BLaER1 treated with 17β-estradiol and CSF1 and Interleukin-3, amounts not matched to agents 10 nM and 100 nM (cell line): ENCODE measurements around the gene MTMR12.

Source experiments
- H3K27ac ChIP-seq, 11 experiments: shearing (Covaris generic); formaldehyde crosslinking; 2 replicates each; pipeline ENCODE4 v1.8.1; 2022
- H3K27me3 ChIP-seq, 11 experiments: shearing (Covaris generic); formaldehyde crosslinking; 2 replicates each; pipeline ENCODE4 v1.8.1; 2022
- H3K36me3 ChIP-seq, 11 experiments: shearing (Covaris generic); formaldehyde crosslinking; 2 replicates each; pipeline ENCODE4 v1.8.1; 2022
- H3K4me1 ChIP-seq, 10 experiments: shearing (Covaris generic); formaldehyde crosslinking; 2 replicates each; pipeline ENCODE4 v1.8.1; 2022
- H3K4me2 ChIP-seq, 11 experiments: shearing (Covaris generic); formaldehyde crosslinking; 2 replicates each; pipeline ENCODE4 v1.8.1; 2022
- H3K4me3 ChIP-seq, 10 experiments: shearing (Covaris generic); formaldehyde crosslinking; 2 replicates each; pipeline ENCODE4 v1.8.1; 2022
- H3K9ac ChIP-seq, 11 experiments: shearing (Covaris generic); formaldehyde crosslinking; 2 replicates each; pipeline ENCODE4 v1.8.1; 2022
- H3K9me3 ChIP-seq, 11 experiments: shearing (Covaris generic); formaldehyde crosslinking; replicated peaks in 1 of 11; 2 replicates each; pipeline ENCODE4 v1.8.1; 2022
- H4K20me1 ChIP-seq, 11 experiments: shearing (Covaris generic); formaldehyde crosslinking; 2 replicates each; pipeline ENCODE4 v1.8.1; 2022
- Cebpa-rat ChIP-seq, 11 experiments: shearing (Covaris generic); IDR thresholded peaks; 2 replicates each; pipeline ENCODE4 v1.8.1; 2022

The MTMR12 gene

GRCh38 chr5:32251871-32252458, 60.8 kb downstream of the MTMR12 start:
- Histone ChIP-seq H3K4me1 (peaks cover 33 to 65% (median 47%) of the 10 kb centered on the region in 10 experiments), H3K9me3 (peaks cover 0 to 18% (median 11%) of the 10 kb centered on the region in 11 experiments; a peak in 17 of 22 replicates), H3K27ac (peak overlapping the region; percentile 64 to 78 (median 73); a peak in 21 of 22 replicates), H3K36me3 (peaks cover 68 to 77% (median 71%) of the 10 kb centered on the region in 11 experiments), H4K20me1 (no peaks in the 10 kb centered on the region), H3K4me3 (peak overlapping the region in 7 of 10 experiments; percentile 1 to 31 (median 29); a peak in 7 of 20 replicates), H3K4me2 (peak overlapping the region; percentile 78 to 92 (median 86)), H3K9ac (peak overlapping the region; percentile 44 to 69 (median 63); a peak in 19 of 22 replicates), H3K27me3 (no peaks in the 10 kb centered on the region)
- TF ChIP-seq Cebpa-rat (IDR thresholded peaks at IDR 0.05): no peak

- peaks cover 69 to 77% (median 71%) of the 10 kb centered on the region in 11 experiments for H3K36me3 ChIP-seq
- peak overlapping the region in 3 of 11 experiments; percentile 73 to 78 (median 75); a peak in 2 of 22 replicates for H3K27ac ChIP-seq
- peak overlapping the region in 3 of 11 experiments; percentile 68 to 69 (median 68); a peak in 3 of 22 replicates for H3K9ac ChIP-seq
- H4K20me1 ChIP-seq: no peaks in the 10 kb centered on the region
- no peak overlapping the region for H3K4me3 ChIP-seq
- no peak for TF ChIP-seq Cebpa-rat (IDR thresholded peaks at IDR 0.05)
- H3K27me3 ChIP-seq: no peaks in the 10 kb centered on the region
- peaks cover 33 to 59% (median 47%) of the 10 kb centered on the region in 10 experiments for H3K4me1 ChIP-seq
- peak overlapping the region in 7 of 11 experiments; percentile 78 to 92 (median 86); a peak in 13 of 22 replicates for H3K4me2 ChIP-seq
- H3K9me3 ChIP-seq: peaks cover 8 to 31% (median 25%) of the 10 kb centered on the region in 11 experiments; a peak in 21 of 22 replicates
Measured at GRCh38 chr5:32249668-32250067, 63.1 kb downstream of the MTMR12 start.

- Histone ChIP-seq H3K27ac (no peak overlapping the region), H3K4me1 (peaks cover 21 to 64% (median 55%) of the 10 kb centered on the region in 10 experiments), H3K9me3 (peaks cover 8 to 31% (median 25%) of the 10 kb centered on the region in 11 experiments; a peak in 21 of 22 replicates), H3K4me2 (no peak overlapping the region), H3K4me3 (no peak overlapping the region), H3K27me3 (no peaks in the 10 kb centered on the region), H3K36me3 (peaks cover 72 to 95% (median 86%) of the 10 kb centered on the region in 11 experiments), H4K20me1 (no peaks in the 10 kb centered on the region), H3K9ac (no peak overlapping the region)
- TF ChIP-seq Cebpa-rat (IDR thresholded peaks at IDR 0.05): no peak
Measured at GRCh38 chr5:32245742-32246141, 67.0 kb downstream of the MTMR12 start.

- peaks cover 76 to 100% (median 88%) of the 10 kb centered on the region in 11 experiments for H3K36me3 ChIP-seq
- H4K20me1 ChIP-seq: no peaks in the 10 kb centered on the region
- no peak for TF ChIP-seq Cebpa-rat (IDR thresholded peaks at IDR 0.05)
- H3K27me3 ChIP-seq: no peaks in the 10 kb centered on the region
- no peak overlapping the region for H3K27ac ChIP-seq
- peaks cover 20 to 53% (median 43%) of the 10 kb centered on the region in 10 experiments for H3K4me1 ChIP-seq
- H3K9me3 ChIP-seq: peaks cover 8 to 31% (median 25%) of the 10 kb centered on the region in 11 experiments; a peak in 21 of 22 replicates
- H3K9ac ChIP-seq: no peak overlapping the region
- no peak overlapping the region for H3K4me3 ChIP-seq
- H3K4me2 ChIP-seq: peak overlapping the region in 6 of 11 experiments; percentile 28 to 70 (median 62); a peak in 9 of 22 replicates
Measured at GRCh38 chr5:32244017-32244416, 68.7 kb downstream of the MTMR12 start.

GRCh38 chr5:32241034-32241783, 71.5 kb downstream of the MTMR12 start:
- Histone ChIP-seq H3K4me1 (peaks cover 23 to 47% (median 37%) of the 10 kb centered on the region in 10 experiments), H3K27me3 (no peaks in the 10 kb centered on the region), H3K4me2 (peak overlapping the region; percentile 11 to 74 (median 62); a peak in 21 of 22 replicates), H3K9me3 (peaks cover 5 to 11% (median 6%) of the 10 kb centered on the region in 11 experiments; a peak in 18 of 22 replicates), H3K27ac (peak overlapping the region in 3 of 11 experiments; percentile 19 to 36 (median 26); a peak in 4 of 22 replicates), H3K36me3 (peaks cover 71 to 100% (median 88%) of the 10 kb centered on the region in 11 experiments), H3K4me3 (no peak overlapping the region), H4K20me1 (no peaks in the 10 kb centered on the region), H3K9ac (no peak overlapping the region)
- no peak for TF ChIP-seq Cebpa-rat (IDR thresholded peaks at IDR 0.05)

- no peaks in the 10 kb centered on the region for H3K27me3 ChIP-seq
- H3K4me1 ChIP-seq: peaks cover 36 to 51% (median 38%) of the 10 kb centered on the region in 10 experiments
- H3K4me3 ChIP-seq: no peak overlapping the region
- H3K36me3 ChIP-seq: peaks cover 71 to 100% (median 88%) of the 10 kb centered on the region in 11 experiments
- H3K27ac ChIP-seq: no peak overlapping the region
- no peaks in the 10 kb centered on the region for H4K20me1 ChIP-seq
- no peak overlapping the region for H3K9ac ChIP-seq
- peak overlapping the region in 5 of 11 experiments; percentile 4 to 52 (median 27); a peak in 9 of 22 replicates for H3K4me2 ChIP-seq
- TF ChIP-seq Cebpa-rat (IDR thresholded peaks at IDR 0.05): no peak
- no peaks in the 10 kb centered on the region for H3K9me3 ChIP-seq
Measured at GRCh38 chr5:32239385-32239784, 73.4 kb downstream of the MTMR12 start.

- no peak overlapping the region for H3K4me3 ChIP-seq
- H3K36me3 ChIP-seq: peaks cover 51 to 95% (median 84%) of the 10 kb centered on the region in 11 experiments
- peak overlapping the region in 5 of 11 experiments; percentile 3 to 89 (median 55); a peak in 9 of 22 replicates for H3K4me2 ChIP-seq
- H3K4me1 ChIP-seq: peaks cover 0 to 61% (median 15%) of the 10 kb centered on the region in 10 experiments; a peak in 10 of 20 replicates
- H3K9ac ChIP-seq: peak overlapping the region in 3 of 11 experiments; percentile 10 to 30 (median 23); a peak in 3 of 22 replicates
- H3K27ac ChIP-seq: peak overlapping the region in 7 of 11 experiments; percentile 7 to 56 (median 35); a peak in 11 of 22 replicates
- H3K9me3 ChIP-seq: no peaks in the 10 kb centered on the region
- TF ChIP-seq Cebpa-rat (IDR thresholded peaks at IDR 0.05): no peak
- H3K27me3 ChIP-seq: no peaks in the 10 kb centered on the region
- peaks cover 0 to 9% (median 0%) of the 10 kb centered on the region in 11 experiments; a peak in 2 of 22 replicates for H4K20me1 ChIP-seq
Measured at GRCh38 chr5:32233696-32234447, 78.9 kb downstream of the MTMR12 start.

GRCh38 chr5:32233220-32233695, 79.5 kb downstream of the MTMR12 start:
- peak overlapping the region in 4 of 11 experiments; percentile 33 to 89 (median 70); a peak in 7 of 22 replicates for H3K4me2 ChIP-seq
- peak overlapping the region in 3 of 11 experiments; percentile 21 to 56 (median 53); a peak in 6 of 22 replicates for H3K27ac ChIP-seq
- peaks cover 48 to 92% (median 81%) of the 10 kb centered on the region in 11 experiments for H3K36me3 ChIP-seq
- peaks cover 0 to 9% (median 0%) of the 10 kb centered on the region in 11 experiments; a peak in 2 of 22 replicates for H4K20me1 ChIP-seq
- peak overlapping the region in 3 of 11 experiments; percentile 18 to 40 (median 23); a peak in 2 of 22 replicates for H3K9ac ChIP-seq
- H3K4me1 ChIP-seq: peaks cover 0 to 59% (median 14%) of the 10 kb centered on the region in 10 experiments; a peak in 10 of 20 replicates
- H3K27me3 ChIP-seq: no peaks in the 10 kb centered on the region
- no peaks in the 10 kb centered on the region for H3K9me3 ChIP-seq
- no peak overlapping the region for H3K4me3 ChIP-seq
- no peak for TF ChIP-seq Cebpa-rat (IDR thresholded peaks at IDR 0.05)
